Measurements from ENCODE around the gene TIMM8A.
A peak's percentile ranks its signal among the peaks of the same experiment; 100 is the strongest.

Gene TIMM8A

GRCh38 chrX:101348452-101349192, at the start of gene TIMM8A:
Gene TIMM8A (minus strand): TSS chrX:101348742. CDS start chrX:101348664, 78 bp downstream.
- DNase-seq (ENCODE audit: low read depth) = peak; percentile 38

- DNase-seq (ENCODE audit: low read depth) = no peak
Observed at GRCh38 chrX:101397779-101398178, 49.2 kb upstream of the TIMM8A start.

GRCh38 chrX:101395789-101396188, 47.2 kb upstream of the TIMM8A start:
- no peak for DNase-seq (ENCODE audit: low read depth)

GRCh38 chrX:101394372-101394771, 45.8 kb upstream of the TIMM8A start:
- no peak for DNase-seq (ENCODE audit: low read depth)

GRCh38 chrX:101393530-101394305, 45.2 kb upstream of the TIMM8A start:
- no peak for DNase-seq (ENCODE audit: low read depth)

- DNase-seq (ENCODE audit: low read depth) = no peak
Observed at GRCh38 chrX:101391831-101392230, 43.3 kb upstream of the TIMM8A start.

- peak; percentile 70 for DNase-seq (ENCODE audit: low read depth)
Observed at GRCh38 chrX:101390664-101391525, 42.4 kb upstream of the TIMM8A start, which contains the start of gene RPL36A. Gene RPL36A (plus strand): TSS chrX:101391011. CDS start chrX:101391044, 33 bp downstream.

- DNase-seq (ENCODE audit: low read depth) = no peak
Observed at GRCh38 chrX:101388604-101389003, 40.1 kb upstream of the TIMM8A start.

GRCh38 chrX:101386542-101386885, 38.0 kb upstream of the TIMM8A start:
- no peak for DNase-seq (ENCODE audit: low read depth)

- no peak for DNase-seq (ENCODE audit: low read depth)
Observed at GRCh38 chrX:101385795-101386541, 37.4 kb upstream of the TIMM8A start, which contains the start of gene BTK. Gene BTK (minus strand): TSS chrX:101386191. CDS start chrX:101375284, 10,907 bp downstream.

GRCh38 chrX:101385026-101385684, 36.6 kb upstream of the TIMM8A start:
- DNase-seq (ENCODE audit: low read depth) = no peak

GRCh38 chrX:101383679-101384205, 35.2 kb upstream of the TIMM8A start:
- DNase-seq (ENCODE audit: low read depth) = no peak

GRCh38 chrX:101377547-101377946, 29.0 kb upstream of the TIMM8A start:
- no peak for DNase-seq (ENCODE audit: low read depth)

- DNase-seq (ENCODE audit: low read depth) = no peak
Observed at GRCh38 chrX:101370888-101371504, 22.5 kb upstream of the TIMM8A start.

GRCh38 chrX:101369687-101370086, 21.1 kb upstream of the TIMM8A start:
- DNase-seq (ENCODE audit: low read depth) = no peak

- DNase-seq (ENCODE audit: low read depth) = no peak
Observed at GRCh38 chrX:101368800-101369199, 20.3 kb upstream of the TIMM8A start.

- no peak for DNase-seq (ENCODE audit: low read depth)
Observed at GRCh38 chrX:101365301-101365795, 16.8 kb upstream of the TIMM8A start.

- no peak for DNase-seq (ENCODE audit: low read depth)
Observed at GRCh38 chrX:101362757-101363156, 14.2 kb upstream of the TIMM8A start.

- DNase-seq (ENCODE audit: low read depth) = no peak
Observed at GRCh38 chrX:101362116-101362515, 13.6 kb upstream of the TIMM8A start.

- DNase-seq (ENCODE audit: low read depth) = no peak
Observed at GRCh38 chrX:101360390-101360789, 11.8 kb upstream of the TIMM8A start.
